Measurements from ENCODE around the gene NPHP4. TPM values are rescaled to one million over a fixed set of nuclear protein-coding genes. Genes with fewer than 3 reads are reported as not detected.

NPHP4 gene
- total RNA-seq, 2 experiments from 2014 or later = 13.4 to 24.2 TPM

DNA sequence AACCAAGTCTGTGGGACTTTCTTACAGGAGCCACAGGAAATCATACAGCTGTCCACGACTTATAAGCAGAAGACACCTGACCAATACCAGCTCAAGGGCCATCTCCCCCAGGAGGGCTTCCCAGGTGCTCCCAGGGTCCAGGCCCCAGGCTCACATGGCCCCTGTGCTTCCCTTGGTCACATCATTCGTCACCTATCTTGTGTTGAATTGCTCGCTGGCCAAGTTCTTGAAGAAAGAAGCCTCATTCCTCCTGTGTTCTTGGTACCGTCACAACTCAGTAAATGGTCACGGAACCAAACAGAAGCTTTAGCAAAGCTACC, 3.0 kb downstream of the NPHP4 start:
- POLR2A ChIA-PET = no interaction called here
- no TSS peak for BruUV-seq (replicated peaks)
- Histone ChIP-seq H3K9me3 (ENCODE audit: low read length) (no peaks in the 10 kb centered on the region), H3K27ac (ENCODE audit: low read depth, low read length, poor library complexity, severe bottlenecking) (no peak overlapping the region), H4K20me1 (ENCODE audit: insufficient read depth, low read length) (no peaks in the 10 kb centered on the region), H3K4me2 (ENCODE audit: low read length) (no peak overlapping the region), H3K4me1 (ENCODE audit: insufficient read depth, low read length, poor library complexity, severe bottlenecking) (peaks cover 13% of the 10 kb centered on the region), H3K9me2 (ENCODE audit: insufficient read depth, low read length) (no peaks in the 10 kb centered on the region), H3K79me2 (ENCODE audit: insufficient read depth, low read depth, low read length) (peaks cover 9% of the 10 kb centered on the region), H2AFZ (ENCODE audit: low read length) (no peak overlapping the region), H3K4me3 (ENCODE audit: low read depth, low read length, poor library complexity, severe bottlenecking) (no peak overlapping the region), H3K36me3 (ENCODE audit: insufficient read depth, low read length) (no peaks in the 10 kb centered on the region)
- DNase-seq (ENCODE audit: low spot score) = no peak
- intact Hi-C loops (cut with micrococcal nuclease; ENCODE audit: unreplicated experiment) = no loop called here
- CTCF ChIA-PET (ENCODE audit: unreplicated experiment) = no interaction called here
- no peak for TF ChIP-seq EZH2phosphoT487 (IDR thresholded peaks at IDR 0.05; ENCODE audit: borderline replicate concordance, low read depth, low read length)
- TF ChIP-seq, protein P1, sequence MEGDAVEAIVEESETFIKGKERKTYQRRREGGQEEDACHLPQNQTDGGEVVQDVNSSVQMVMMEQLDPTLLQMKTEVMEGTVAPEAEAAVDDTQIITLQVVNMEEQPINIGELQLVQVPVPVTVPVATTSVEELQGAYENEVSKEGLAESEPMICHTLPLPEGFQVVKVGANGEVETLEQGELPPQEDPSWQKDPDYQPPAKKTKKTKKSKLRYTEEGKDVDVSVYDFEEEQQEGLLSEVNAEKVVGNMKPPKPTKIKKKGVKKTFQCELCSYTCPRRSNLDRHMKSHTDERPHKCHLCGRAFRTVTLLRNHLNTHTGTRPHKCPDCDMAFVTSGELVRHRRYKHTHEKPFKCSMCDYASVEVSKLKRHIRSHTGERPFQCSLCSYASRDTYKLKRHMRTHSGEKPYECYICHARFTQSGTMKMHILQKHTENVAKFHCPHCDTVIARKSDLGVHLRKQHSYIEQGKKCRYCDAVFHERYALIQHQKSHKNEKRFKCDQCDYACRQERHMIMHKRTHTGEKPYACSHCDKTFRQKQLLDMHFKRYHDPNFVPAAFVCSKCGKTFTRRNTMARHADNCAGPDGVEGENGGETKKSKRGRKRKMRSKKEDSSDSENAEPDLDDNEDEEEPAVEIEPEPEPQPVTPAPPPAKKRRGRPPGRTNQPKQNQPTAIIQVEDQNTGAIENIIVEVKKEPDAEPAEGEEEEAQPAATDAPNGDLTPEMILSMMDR (conservative IDR thresholded peaks at IDR 0.05; ENCODE audit: low read length) = no peak

GRCh38 chr1:5988596-5989285, 3.5 kb downstream of the NPHP4 start:
- intact Hi-C loops (cut with micrococcal nuclease; ENCODE audit: unreplicated experiment) = no loop called here
- POLR2A ChIA-PET = no interaction called here
- peaks cover 8% of the 10 kb centered on the region for H3K4me1 ChIP-seq (ENCODE audit: insufficient read depth, low read length, poor library complexity, severe bottlenecking)
- H4K20me1 ChIP-seq (ENCODE audit: insufficient read depth, low read length) = no peaks in the 10 kb centered on the region
- no TSS peak for BruUV-seq (replicated peaks)
- no peak for DNase-seq (ENCODE audit: low spot score)
- CTCF ChIA-PET (ENCODE audit: unreplicated experiment) = no interaction called here
- no peak overlapping the region for H3K4me3 ChIP-seq (ENCODE audit: low read depth, low read length, poor library complexity, severe bottlenecking)
- H2AFZ ChIP-seq (ENCODE audit: low read length) = no peak overlapping the region
- no peak overlapping the region for H3K4me2 ChIP-seq (ENCODE audit: low read length)
- H3K9me3 ChIP-seq (ENCODE audit: low read length) = no peaks in the 10 kb centered on the region
- TF ChIP-seq EZH2phosphoT487 (IDR thresholded peaks at IDR 0.05; ENCODE audit: borderline replicate concordance, low read depth, low read length) = no peak
- TF ChIP-seq, protein P1 (conservative IDR thresholded peaks at IDR 0.05; ENCODE audit: low read length) = no peak
- H3K79me2 ChIP-seq (ENCODE audit: insufficient read depth, low read depth, low read length) = peaks cover 4% of the 10 kb centered on the region; the same call in 1 of the 2 replicates
- no peak overlapping the region for H3K27ac ChIP-seq (ENCODE audit: low read depth, low read length, poor library complexity, severe bottlenecking)
- H3K36me3 ChIP-seq (ENCODE audit: insufficient read depth, low read length) = no peaks in the 10 kb centered on the region
- no peaks in the 10 kb centered on the region for H3K9me2 ChIP-seq (ENCODE audit: insufficient read depth, low read length)

GRCh38 chr1:5986018-5986417, 6.2 kb downstream of the NPHP4 start:
- H3K4me2 ChIP-seq (ENCODE audit: low read length) = no peak overlapping the region
- no peaks in the 10 kb centered on the region for H3K79me2 ChIP-seq (ENCODE audit: insufficient read depth, low read depth, low read length)
- H3K27ac ChIP-seq (ENCODE audit: low read depth, low read length, poor library complexity, severe bottlenecking) = no peak overlapping the region
- DNase-seq (ENCODE audit: low spot score) = no peak
- POLR2A ChIA-PET = no interaction called here
- TF ChIP-seq, protein P1 (conservative IDR thresholded peaks at IDR 0.05; ENCODE audit: low read length) = no peak
- no peak for TF ChIP-seq EZH2phosphoT487 (IDR thresholded peaks at IDR 0.05; ENCODE audit: borderline replicate concordance, low read depth, low read length)
- peaks cover 6% of the 10 kb centered on the region for H3K4me1 ChIP-seq (ENCODE audit: insufficient read depth, low read length, poor library complexity, severe bottlenecking)
- H4K20me1 ChIP-seq (ENCODE audit: insufficient read depth, low read length) = no peaks in the 10 kb centered on the region
- no peaks in the 10 kb centered on the region for H3K9me3 ChIP-seq (ENCODE audit: low read length)
- intact Hi-C loops (cut with micrococcal nuclease; ENCODE audit: unreplicated experiment) = no loop called here
- H3K4me3 ChIP-seq (ENCODE audit: low read depth, low read length, poor library complexity, severe bottlenecking) = no peak overlapping the region
- no peaks in the 10 kb centered on the region for H3K36me3 ChIP-seq (ENCODE audit: insufficient read depth, low read length)
- BruUV-seq (replicated peaks) = no TSS peak
- no peaks in the 10 kb centered on the region for H3K9me2 ChIP-seq (ENCODE audit: insufficient read depth, low read length)
- H2AFZ ChIP-seq (ENCODE audit: low read length) = no peak overlapping the region
- CTCF ChIA-PET (ENCODE audit: unreplicated experiment) = no interaction called here
